Ecto neural progenitor cell (in vitro differentiated cells): ENCODE data around the gene MAP7D1.

Experiments used
- DNase-seq: peaks from one replicate; pipeline ENCODE4 v3.0.0-alpha.2; 2018; ENCODE audit warnings: low spot score

The MAP7D1 gene

DNA sequence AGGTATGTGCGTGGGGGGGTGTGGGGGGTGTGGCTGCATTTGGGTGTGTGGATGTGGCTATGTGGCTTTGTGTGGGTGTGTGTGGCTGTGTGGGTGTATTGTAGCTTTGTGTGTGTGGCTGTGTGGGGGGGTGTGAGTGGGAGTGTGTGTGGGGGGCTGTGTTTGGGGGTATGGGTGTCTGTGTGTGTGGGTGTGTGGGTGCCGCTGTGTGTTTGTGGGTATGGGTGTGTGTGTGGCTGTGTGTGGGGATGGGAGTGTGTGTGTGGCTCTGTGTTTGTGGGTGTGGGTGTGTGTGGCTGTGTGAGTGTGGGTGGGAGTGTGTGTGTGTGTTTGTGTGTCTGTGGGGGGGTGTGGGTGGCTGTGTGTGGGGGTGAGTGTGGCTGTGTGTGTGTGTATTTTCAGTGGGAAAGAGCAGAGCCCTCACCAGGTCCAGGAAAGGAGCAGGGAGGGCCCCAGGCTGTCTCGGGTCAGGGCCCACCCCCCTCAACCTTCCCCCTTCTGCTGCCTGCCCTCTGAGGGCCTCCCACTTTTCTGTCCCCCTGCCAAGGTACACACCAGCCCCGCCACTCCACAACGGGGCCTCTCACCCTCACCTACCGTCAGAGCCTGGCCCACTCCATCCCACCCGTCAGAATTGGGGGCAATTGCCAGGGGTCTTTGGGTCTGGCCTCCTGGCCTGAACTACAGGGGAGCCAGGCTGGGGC lies 29.0 kb upstream of the MAP7D1 start:
- DNase-seq = no peak

DNA sequence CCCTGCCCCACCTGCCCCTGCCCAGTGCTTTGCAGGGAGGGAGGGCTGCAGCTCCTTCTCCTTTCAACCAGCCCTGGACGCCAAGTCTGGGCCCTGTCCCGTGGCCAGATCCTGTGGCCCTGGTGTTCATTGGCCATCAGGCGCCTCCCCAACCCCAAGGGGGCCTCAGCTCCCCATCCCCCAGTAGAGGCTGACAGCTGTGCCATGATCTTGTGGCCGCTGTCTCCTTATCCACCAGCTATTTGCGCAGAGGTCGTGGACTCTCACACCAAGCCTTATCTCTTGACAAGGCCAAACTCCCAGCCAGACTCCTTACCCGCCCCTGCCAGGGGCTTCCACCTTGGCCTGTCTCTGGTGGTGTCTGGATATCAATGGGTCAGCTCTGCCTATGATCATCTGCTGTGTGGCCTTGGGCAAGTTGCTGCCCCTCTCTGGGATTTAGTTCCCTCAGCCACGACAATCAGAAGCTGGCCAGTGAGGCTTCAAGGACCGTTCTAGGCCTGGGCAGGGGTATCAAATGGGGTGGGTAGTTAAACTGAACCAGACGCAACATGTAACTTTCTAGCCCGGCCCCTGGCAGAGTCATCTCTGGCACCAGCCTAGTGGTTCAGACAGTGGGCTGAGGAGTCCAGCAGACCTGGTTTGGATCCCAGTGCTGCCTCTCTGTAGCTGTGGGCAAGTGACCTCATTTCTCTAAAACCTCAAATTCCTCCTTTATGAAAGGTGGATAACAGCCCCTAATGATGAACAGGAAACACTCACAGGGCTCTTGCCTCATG lies 27.6 kb upstream of the MAP7D1 start:
- no peak for DNase-seq

DNA sequence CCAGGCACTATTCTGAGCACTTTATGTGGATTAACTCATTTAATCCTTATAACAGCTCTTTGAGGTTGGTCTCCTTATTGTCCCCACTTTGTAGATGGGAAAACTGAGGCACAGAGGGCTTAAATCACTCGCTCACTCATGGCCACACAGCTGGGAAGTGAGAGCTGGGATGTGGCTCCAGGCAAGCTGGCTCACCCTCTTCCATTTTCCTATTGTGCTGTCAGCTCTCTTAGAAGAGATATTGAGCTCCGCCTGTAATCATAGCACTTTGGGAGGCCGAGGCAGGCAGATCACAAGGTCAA lies 27.1 kb upstream of the MAP7D1 start:
- DNase-seq = no peak

DNA sequence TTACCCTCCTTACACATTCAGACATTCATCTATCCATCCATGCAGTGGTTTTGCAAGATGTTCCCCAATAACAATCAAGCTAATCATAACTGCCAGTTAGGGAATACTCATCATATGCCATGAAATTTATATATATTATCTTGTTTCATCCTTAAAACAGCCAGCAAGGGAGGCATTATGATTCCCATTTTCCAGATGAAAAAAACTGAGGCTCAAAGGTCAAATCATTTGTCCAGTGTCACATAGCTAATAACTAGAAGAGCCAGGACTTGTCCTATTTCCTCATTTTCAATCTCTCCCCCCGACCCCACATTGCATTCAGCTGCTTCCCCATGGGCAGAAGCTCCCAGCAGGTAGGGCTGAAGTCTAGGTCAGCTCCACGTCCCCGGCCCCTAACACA lies 23.9 kb upstream of the MAP7D1 start:
- no peak for DNase-seq

DNA sequence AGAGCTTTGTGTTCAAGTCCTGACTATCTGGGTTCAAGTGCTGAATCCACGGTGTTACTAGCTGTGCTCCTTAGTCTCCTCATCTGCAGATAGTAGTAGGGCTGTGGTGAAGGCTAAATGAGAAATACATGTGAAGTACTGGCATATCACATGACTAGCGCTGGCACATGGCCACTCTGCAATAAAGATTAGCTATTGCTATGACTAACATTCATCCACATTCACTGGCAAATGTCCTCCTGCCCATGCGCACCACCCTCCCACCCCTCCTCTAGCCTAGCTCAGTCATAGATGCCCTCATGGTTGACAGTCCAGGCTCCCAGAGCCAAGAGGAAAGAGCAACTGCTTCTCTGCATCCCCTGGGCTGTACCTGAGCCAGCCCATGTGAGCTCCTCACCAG lies 22.5 kb upstream of the MAP7D1 start:
- DNase-seq = no peak

DNA sequence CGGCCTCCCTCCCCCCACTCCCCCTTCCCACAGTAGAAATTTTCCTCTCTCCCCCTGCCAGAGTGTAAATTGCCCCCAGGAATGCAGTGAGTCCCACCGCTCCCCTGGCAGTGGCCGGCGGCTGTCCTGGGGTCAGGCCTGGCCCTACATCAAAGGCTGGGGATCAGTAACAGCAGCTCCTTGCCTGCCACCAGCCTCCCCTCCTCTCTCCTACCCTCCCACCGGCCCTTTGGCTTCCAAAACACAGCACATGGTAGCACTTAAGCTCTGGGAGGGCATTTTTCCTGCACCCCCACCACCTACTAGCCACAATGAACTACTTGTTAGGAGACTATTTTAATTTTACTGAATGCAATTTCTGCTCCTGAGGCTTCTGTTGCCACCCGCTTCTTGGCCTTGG lies 21.9 kb upstream of the MAP7D1 start:
- DNase-seq = no peak

DNA sequence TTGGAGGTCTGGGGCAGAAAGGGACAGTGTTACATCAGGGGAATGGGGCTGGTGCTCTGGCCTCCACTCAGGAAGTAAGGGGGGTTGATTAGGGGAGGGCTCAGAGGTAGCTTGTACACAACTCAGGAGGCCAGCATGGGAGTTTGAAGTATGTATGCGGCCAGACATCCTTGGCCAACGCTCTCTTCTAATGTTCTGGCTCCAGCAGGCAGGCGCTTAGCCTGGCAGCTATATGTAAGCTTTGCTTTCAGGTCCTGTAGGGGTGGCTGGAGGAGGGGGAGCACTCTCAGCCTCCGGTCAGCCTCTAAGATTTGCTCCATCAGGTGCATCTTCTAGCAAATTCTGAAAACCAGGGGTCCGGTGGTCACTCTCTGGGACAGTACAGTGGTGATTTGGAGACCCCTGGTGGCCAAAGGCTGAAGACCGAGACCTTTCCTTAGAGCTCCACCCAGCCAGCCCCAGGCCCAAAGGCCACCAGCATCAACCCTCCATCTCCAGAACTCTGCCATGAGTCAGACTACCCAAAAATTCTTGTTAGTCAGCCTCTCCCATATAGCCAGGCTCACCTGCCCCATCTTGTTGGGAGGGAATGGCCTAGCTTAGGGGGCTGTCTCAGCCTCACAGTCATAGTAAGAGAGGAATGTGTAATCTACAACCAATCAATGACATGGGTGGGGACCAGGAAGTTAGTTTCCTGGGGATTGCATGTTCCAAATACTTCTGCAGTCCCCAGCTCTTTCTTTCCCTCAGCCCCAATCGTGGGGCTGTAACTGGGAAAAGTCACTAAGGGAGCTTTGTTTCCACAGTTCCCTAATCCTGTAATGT lies 21.2 kb upstream of the MAP7D1 start:
- peak; percentile 84 for DNase-seq

DNA sequence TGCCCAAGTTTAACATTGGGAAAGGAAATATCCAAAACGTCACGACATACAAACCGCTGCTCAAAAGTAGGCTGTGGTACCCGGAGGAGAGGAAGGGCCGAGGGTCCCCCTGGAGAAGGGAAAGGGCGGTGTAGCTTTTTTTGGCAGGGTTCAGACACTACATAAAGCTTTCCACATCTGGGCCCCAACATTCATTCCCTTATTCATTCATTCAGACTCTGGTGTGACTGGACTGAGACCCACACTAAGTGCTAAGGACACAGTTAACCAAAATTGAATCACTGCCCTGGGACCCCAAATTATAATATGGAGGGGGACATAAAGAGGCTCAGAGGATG lies 20.7 kb upstream of the MAP7D1 start:
- no peak for DNase-seq

DNA sequence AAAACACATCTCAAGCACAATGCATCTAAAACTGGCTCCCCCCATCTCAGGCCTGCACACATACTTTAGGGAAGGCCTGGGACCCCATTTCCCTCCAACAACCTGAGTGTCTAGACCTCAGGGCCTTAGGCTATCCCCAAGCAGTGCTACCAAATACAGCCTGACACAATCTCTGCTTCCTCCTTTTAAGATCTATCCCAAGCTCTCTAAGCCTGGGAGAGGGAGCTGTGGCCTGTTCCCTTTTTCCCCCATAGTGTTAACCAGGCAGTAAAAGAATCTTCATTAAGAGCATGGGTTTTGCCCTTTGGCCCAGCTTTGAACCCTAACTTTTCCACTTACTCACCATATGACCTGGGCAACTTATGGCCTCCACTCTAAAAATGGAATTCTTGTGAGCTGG lies 20.2 kb upstream of the MAP7D1 start:
- DNase-seq = no peak

DNA sequence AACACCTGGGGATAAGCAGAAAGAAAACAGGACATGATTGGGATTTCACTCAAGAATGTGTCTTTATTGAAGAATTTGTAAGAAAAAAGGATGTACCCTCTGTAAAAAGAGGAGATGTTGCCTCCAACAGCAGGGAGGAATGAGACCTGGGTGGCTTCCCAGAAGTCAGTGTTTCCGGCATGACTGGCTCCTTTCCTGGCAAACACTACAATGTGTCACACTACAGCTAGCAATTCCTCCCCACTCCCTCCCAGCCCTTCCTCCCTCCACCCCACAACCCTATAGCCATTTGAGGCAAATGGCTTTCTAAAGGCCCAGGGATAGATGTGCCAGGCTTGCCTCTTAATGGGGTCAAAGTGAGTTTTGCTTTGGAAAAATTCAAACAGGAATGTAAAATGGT lies 19.4 kb upstream of the MAP7D1 start:
- DNase-seq = no peak

DNA sequence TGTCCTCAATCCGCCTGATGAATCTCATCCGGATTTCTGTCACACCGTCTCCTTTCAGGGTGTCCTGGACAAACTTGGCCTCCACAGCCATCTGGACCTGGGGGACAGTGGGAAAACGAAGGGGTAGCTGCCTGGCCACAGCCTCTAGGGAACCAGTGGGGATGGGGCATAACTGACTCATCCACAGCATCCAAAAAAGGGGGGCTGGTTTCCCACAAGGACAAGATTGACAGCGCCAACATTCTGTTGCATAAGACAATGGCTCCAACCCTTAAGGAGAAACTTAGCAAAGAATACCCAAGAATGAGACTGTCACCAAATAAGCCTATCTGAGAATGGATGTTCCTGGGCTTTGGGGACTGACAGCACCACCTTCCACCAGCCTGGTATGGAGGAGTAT lies 18.7 kb upstream of the MAP7D1 start:
- no peak for DNase-seq

DNA sequence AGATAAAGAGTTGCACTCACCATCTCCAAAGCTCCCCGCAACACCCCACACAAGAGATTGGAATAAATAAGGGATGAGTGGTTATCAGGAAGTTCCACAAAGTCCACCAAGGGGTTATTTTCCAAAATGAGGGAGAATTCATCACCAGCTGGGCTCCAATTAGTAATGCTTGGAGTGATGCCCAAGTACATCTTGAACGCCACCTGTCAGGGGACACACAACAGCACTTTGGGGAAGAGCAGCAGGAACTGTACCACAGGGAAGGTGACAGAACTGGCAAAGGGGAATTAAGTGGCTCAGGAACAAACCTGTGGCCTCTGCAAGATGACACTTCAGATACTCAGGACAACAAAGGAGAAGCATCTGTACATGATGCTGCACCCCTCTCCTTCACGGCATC lies 18.2 kb upstream of the MAP7D1 start:
- DNase-seq = no peak

DNA sequence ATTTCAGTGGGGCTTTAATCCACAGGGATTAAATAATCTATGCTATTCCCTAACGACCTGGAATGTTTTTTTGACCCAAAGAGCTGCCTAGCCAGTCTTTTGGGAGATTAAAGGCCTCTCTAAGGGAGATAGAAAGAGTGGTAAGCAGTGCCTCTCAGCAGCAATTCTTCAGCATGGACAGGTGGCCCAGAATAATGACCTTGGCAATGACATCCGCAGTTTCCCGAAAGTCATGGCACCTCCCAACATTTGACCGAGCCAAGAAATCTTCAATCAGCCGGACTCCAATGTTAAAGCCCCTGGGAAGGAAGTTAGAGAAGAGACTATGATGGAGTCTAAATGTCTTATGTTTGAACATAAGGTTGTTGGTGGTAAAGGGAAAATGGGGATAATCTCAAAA lies 16.4 kb upstream of the MAP7D1 start:
- no peak for DNase-seq

DNA sequence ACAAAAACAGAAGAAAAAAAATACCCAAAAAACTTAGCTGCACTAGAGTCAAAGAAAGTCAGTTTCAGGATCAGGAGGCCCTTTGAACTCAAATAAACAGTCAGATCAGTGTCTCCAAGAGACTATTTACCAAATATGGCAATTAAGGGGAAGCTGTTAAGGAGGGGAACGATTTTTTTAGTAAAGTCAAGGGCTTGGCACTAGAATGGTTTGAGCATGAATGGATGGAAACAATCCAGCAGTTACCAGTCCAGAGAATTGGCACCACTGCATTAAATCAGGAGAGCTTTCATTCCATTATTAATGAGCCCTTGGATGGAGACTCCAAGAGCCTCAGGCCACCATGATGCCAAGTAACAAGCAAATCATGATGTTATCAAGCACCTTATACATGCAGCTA lies 13.8 kb upstream of the MAP7D1 start:
- no peak for DNase-seq

DNA sequence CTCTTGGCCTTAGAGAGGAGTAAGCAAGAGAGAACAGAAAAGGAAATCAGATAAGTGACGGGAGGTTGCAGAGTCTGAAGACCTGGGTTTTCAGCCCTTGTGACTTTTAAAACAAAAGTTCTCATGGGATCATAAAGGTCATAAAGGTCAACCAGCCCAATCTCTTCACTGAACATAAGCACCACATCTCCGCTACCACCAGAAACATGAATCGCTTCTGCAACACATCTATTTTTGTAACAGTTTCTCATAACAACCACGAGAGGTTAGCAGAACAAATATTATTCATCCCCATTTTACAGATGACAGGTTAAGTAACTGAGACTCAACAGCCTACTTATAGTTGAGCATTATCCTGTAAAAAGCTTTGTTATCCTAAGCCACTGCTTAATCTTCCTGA lies 12.5 kb upstream of the MAP7D1 start:
- no peak for DNase-seq

DNA sequence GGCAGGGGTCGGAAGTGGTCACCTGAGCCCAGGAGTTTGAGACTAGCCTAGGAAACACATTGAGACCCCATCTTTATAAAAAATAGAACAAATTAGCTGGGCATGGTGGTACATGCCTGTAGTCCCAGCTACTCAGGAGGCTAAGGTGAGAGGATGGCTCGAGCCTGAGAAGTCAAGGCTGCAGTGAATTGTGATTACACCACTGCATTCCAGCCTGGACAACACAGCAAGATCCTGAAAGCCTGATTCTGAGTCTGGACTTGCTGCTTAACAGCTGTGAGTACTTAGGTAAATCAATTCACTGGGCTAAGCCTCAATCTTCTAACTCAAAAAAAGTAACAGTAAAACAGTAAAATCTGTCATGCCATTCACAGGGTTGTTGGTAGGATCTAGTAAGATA lies 11.5 kb upstream of the MAP7D1 start:
- no peak for DNase-seq

DNA sequence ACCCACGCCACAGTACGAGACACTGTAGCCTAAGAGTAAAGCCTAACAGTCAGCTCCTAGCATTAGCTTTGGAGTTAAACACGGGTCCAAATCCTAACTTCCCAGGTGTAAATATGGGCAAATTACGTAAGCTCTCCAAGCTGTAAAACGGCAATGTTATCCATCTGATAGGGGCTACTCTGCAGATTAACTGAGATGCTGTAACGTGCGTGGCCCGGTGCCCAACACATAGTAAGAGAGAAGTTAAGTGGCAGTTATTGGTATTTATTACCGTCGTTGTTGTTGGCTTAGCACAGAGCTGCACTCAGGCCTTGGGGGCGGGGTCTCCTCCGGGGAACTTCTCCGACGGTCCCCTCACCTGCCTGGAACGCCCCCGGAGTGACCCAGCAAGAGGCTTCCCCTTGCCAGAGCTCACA lies 7.1 kb upstream of the MAP7D1 start:
- DNase-seq = no peak

DNA sequence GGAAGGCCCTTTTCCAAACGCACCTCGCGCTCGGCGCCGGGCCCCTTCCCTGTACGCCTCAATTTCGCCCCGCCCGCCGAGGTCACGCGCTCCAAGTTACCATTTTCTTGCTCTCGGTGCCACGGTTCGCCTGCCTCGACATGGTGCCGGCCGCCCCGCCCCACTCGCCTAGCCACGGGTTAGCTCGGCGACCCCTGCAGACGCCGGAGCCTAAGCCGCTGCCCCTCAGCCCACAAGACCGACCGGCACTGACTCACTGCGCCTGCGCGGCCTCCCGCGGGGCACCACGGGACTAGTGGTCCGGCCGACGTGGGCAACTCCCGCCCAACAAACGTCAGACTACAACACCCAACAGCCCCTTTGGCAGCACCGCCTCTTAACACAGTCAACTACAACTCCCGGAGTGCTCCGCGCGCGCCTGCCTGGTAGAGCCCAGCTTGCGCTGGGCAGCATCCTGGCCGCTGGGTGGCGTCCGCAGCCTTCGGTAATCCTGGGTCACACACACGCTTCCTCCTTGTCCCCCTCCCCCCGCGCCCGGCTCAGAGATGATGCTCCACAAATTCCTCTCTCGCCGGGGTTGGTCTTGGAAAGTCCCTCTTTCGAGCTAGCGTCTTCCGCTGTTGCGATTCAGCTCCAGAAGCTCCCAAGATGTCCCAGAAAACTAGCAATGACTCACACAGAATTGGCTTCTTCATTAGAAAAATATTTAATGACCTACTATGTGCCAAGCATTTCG lies 6.6 kb upstream of the MAP7D1 start, which contains the start of gene TRAPPC3:
Gene TRAPPC3, minus strand, starts transcription at position 250 of the 736 bp plus-strand sequence. Its CDS starts 108 bp downstream, at position 142.
- peak; percentile 100 for DNase-seq

DNA sequence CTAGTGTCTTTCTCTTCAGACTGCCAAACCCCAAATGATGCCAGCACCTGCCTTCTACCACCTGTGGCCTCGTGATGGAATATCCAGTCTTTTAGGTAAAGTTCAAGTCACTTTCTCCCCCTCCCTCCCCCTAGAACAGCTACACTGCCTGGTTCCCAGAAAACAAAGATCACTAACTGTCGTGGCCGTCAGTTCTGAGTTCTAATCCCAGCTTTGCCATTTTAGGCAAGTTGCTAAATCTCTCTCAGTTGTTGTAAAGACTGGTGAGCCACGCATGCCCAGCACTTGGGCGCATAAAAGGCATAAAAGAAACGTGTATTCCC lies 6.0 kb upstream of the MAP7D1 start:
- DNase-seq = no peak

DNA sequence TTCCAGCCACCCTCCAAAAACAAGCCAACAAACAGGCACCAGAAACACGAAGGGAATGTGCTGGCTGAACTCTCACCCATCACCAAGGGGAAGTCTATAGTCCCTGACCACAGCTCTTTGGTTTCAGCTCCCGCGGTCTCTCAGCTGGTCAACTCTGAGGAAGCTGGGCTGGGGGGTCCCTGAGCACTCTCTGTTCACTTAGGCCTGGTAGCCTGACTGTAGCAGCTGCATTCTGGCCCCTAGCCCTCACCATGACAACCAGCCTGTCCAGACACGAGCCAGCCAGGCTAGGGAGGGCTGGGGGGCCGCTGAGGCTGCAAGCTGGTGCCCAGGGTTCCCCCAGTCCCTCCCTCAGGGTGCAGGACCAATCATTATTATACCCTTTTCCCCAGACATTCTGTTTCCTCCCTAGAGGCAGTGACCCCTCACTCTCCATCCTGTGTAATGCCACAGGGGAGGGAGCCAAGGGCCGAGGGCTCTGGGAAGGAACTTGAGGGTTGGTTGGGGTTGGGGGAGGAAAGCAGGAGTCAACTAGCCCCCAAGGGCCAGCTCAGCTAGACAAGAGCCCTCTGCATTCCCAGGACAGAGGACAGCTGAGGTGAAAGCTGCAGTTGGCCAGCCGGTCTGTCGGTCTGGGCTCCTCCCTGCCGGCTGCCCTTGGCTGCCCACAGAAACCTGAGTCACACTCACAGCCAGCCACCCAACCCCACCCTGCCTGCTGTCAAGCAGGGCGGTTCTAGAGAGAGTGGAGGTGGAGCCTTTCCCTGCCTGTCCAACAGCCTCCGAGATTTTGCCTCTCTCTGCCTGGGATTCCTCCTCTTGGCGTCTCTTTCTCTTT lies 5.4 kb upstream of the MAP7D1 start:
- peak; percentile 91 for DNase-seq

DNA sequence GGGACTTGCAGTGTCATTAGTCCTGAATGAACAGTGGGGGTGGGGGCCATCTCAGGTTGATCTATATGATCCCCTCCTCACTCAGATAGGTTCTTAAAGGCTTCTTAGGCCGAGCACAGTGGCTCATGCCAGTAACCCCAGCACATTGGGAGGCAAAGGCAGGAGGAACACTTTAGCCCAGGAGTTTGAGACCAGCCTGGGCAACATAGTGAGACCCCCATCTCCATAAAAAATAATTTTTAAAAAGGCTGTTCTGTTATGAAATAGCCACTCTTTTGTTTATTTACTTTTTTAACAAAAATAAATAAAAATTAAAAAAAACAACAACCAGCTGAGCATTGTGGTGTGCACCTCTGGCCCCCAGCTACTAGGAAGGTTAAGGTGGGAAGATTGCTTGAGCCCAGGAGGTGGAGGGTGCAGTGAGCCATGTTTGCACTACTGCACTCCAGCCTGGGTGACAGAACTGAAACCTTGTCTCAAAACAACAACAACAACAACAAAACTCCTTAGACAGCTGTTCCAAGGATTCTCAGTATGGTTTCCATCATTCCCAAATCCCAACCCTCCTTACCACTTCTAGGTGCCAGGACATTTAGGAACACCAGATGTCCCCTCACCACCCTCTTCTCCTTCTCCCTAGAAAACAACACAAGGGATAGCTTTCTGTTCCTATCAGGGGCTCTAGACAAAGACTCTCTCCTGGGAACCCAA lies 4.7 kb upstream of the MAP7D1 start:
- no peak for DNase-seq
